ENCODE measurements around the gene MAP1S. TPM values are rescaled to one million over a fixed set of nuclear protein-coding genes. Genes with fewer than 3 reads are reported as not detected.

Gene MAP1S
- total and polyA plus RNA-seq, 2 of the 13 experiments (the other 11 are each of a cell fraction or from before 2014, with no cell fraction given), result 3.8 to 7.3 TPM

DNA sequence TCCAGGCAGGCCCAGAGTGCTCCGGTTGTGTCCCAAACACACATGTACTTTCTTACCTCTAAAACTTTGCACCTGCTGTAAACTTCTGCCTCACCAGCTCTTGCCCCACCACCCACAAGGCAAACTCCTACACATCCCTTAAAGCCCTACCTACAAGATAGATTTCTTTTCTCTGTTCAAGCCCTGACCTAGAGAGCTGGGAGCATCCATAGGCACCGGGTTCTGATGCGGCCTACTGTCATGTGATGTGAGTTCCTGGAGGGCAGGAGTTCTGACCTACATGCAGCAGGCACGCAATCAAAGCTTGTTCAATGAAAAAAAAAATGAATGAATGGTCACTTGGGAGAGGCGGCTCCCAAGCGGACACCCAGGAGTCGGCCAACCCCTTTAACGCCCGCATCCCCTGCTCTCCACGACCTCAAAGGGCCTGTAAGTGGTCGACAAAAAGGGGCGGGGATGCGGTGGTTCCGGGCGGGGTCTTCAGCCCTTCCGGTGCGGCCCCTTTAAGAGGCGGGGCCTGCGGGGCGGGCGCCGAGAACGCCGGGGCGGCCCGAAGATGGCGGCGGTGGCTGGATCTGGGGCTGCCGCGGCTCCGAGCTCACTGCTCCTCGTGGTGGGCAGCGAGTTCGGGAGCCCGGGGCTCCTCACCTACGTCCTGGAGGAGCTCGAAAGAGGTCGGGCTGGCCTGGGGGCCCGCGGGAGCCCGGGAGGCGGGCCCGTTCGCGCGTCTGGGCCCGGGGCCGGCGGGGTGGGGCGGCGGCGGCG lies at the start of gene MAP1S (continued):
- TF ChIP-seq HNF1B (CRISPR knock-in tag; IDR thresholded peaks at IDR 0.05) (peak; percentile 50; the same call in 1 of the 2 replicates), IRF9 (CRISPR knock-in tag; IDR thresholded peaks at IDR 0.05; ENCODE audit: borderline replicate concordance) (0 out of 2 replicates have a peak, but pooled peaks have one; percentile 26), ZNF446 (CRISPR knock-in tag; IDR thresholded peaks at IDR 0.05) (0 out of 2 replicates have a peak, but pooled peaks have one; percentile 13), ZSCAN12 (CRISPR knock-in tag; IDR thresholded peaks at IDR 0.05) (no peak), ZKSCAN1 (IDR thresholded peaks at IDR 0.05; ENCODE audit: low read length) (no peak), E2F1 (CRISPR knock-in tag; IDR thresholded peaks at IDR 0.05) (peak; percentile 47; the same call in 1 of the 2 replicates), PHF8 (CRISPR knock-in tag; IDR thresholded peaks at IDR 0.05) (peak; percentile 89), GPBP1L1 (CRISPR knock-in tag; IDR thresholded peaks at IDR 0.05) (no peak), HOXA5 (CRISPR knock-in tag; IDR thresholded peaks at IDR 0.05) (peak; percentile 82; the same call in 1 of the 2 replicates), ZBTB25 (CRISPR knock-in tag; IDR thresholded peaks at IDR 0.05) (0 out of 2 replicates have a peak, but pooled peaks have one; percentile 43), RXRA (CRISPR knock-in tag; IDR thresholded peaks at IDR 0.05) (no peak; the same call in 1 of the 2 replicates), DR1 (CRISPR knock-in tag; IDR thresholded peaks at IDR 0.05) (peak; percentile 79), BCL6 (CRISPR knock-in tag; IDR thresholded peaks at IDR 0.05) (peak; percentile 27; the same call in 1 of the 2 replicates), ZBTB7A (CRISPR knock-in tag; IDR thresholded peaks at IDR 0.05) (peak; percentile 94), ZNF687 (CRISPR knock-in tag; IDR thresholded peaks at IDR 0.05) (peak; percentile 69), ZBTB26 (CRISPR knock-in tag; IDR thresholded peaks at IDR 0.05; ENCODE audit: borderline replicate concordance) (no peak)
